ENCODE data around the gene UQCR10.

The UQCR10 gene

DNA sequence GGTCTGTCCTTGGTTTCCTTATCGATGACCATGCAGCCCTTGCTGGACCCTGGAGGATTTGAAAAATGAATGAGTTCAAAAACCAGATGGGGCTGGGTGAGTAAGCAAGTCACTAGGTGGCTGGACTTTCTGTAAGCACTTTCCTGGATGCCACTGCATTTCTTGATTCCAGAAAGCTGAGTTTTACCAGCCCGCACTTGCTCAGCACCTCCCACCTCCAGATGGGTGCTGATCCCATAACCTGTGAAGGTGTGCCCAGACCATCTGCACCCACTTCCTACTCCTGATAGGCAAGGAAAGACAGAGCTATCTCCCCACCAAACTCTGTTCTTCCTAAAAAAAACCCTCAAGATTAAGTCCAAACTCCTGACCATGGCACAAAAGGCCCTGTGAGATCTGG is 49.8 kb downstream of the UQCR10 start:
- H3K36me3 ChIP-seq (ENCODE audit: control insufficient read depth, low read length) = peaks cover 74% of the 10 kb centered on the region
- no peaks in the 10 kb centered on the region for H3K27me3 ChIP-seq (ENCODE audit: control insufficient read depth, low read length)
- no peak overlapping the region for H3K4me3 ChIP-seq (ENCODE audit: low read length)
- no peaks in the 10 kb centered on the region; the same call in 1 of the 2 replicates for H4K20me1 ChIP-seq (ENCODE audit: control insufficient read depth, insufficient read depth, low read depth, low read length)
- H3K27ac ChIP-seq (ENCODE audit: low read depth, low read length) = no peak overlapping the region
- TF ChIP-seq, protein P1, sequence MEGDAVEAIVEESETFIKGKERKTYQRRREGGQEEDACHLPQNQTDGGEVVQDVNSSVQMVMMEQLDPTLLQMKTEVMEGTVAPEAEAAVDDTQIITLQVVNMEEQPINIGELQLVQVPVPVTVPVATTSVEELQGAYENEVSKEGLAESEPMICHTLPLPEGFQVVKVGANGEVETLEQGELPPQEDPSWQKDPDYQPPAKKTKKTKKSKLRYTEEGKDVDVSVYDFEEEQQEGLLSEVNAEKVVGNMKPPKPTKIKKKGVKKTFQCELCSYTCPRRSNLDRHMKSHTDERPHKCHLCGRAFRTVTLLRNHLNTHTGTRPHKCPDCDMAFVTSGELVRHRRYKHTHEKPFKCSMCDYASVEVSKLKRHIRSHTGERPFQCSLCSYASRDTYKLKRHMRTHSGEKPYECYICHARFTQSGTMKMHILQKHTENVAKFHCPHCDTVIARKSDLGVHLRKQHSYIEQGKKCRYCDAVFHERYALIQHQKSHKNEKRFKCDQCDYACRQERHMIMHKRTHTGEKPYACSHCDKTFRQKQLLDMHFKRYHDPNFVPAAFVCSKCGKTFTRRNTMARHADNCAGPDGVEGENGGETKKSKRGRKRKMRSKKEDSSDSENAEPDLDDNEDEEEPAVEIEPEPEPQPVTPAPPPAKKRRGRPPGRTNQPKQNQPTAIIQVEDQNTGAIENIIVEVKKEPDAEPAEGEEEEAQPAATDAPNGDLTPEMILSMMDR (IDR thresholded peaks at IDR 0.05; ENCODE audit: low read depth, low read length, poor library complexity, severe bottlenecking) = no peak
- no peak for TF ChIP-seq EZH2phosphoT487 (IDR thresholded peaks at IDR 0.05; ENCODE audit: borderline replicate concordance, low read length)
- H3K9me3 ChIP-seq (ENCODE audit: control insufficient read depth, insufficient read depth, low read length) = no peaks in the 10 kb centered on the region
- H3K4me2 ChIP-seq (ENCODE audit: low read length) = no peak overlapping the region
- H3K4me1 ChIP-seq (ENCODE audit: control insufficient read depth, low read length) = no peaks in the 10 kb centered on the region
- no peaks in the 10 kb centered on the region for H3K79me2 ChIP-seq (ENCODE audit: control insufficient read depth, low read length)
- no peaks in the 10 kb centered on the region for H3K9me2 ChIP-seq (replicated peaks; ENCODE audit: control insufficient read depth, low read length)
- H3F3A ChIP-seq (ENCODE audit: control insufficient read depth, insufficient read depth) = no peaks in the 10 kb centered on the region

- Histone ChIP-seq H3K9me3 (ENCODE audit: control insufficient read depth, insufficient read depth, low read length) (no peaks in the 10 kb centered on the region), H3K27ac (ENCODE audit: low read depth, low read length) (no peak overlapping the region), H3K79me2 (ENCODE audit: control insufficient read depth, low read length) (no peaks in the 10 kb centered on the region), H3K27me3 (ENCODE audit: control insufficient read depth, low read length) (no peaks in the 10 kb centered on the region), H3K4me1 (ENCODE audit: control insufficient read depth, low read length) (no peaks in the 10 kb centered on the region), H4K20me1 (ENCODE audit: control insufficient read depth, insufficient read depth, low read depth, low read length) (no peaks in the 10 kb centered on the region; the same call in 1 of the 2 replicates), H3K9me2 (replicated peaks; ENCODE audit: control insufficient read depth, low read length) (no peaks in the 10 kb centered on the region), H3K4me2 (ENCODE audit: low read length) (no peak overlapping the region), H3K36me3 (ENCODE audit: control insufficient read depth, low read length) (peaks cover 74% of the 10 kb centered on the region), H3K4me3 (ENCODE audit: low read length) (no peak overlapping the region), H3F3A (ENCODE audit: control insufficient read depth, insufficient read depth) (no peaks in the 10 kb centered on the region)
- no peak for TF ChIP-seq EZH2phosphoT487 (IDR thresholded peaks at IDR 0.05; ENCODE audit: borderline replicate concordance, low read length)
- TF ChIP-seq, protein P1 (IDR thresholded peaks at IDR 0.05; ENCODE audit: low read depth, low read length, poor library complexity, severe bottlenecking) = no peak
These were observed 50.6 kb downstream of the UQCR10 start for GRCh38 chr22:29817724-29818123.

- no peaks in the 10 kb centered on the region for H3F3A ChIP-seq (ENCODE audit: control insufficient read depth, insufficient read depth)
- no peaks in the 10 kb centered on the region for H3K9me3 ChIP-seq (ENCODE audit: control insufficient read depth, insufficient read depth, low read length)
- no peaks in the 10 kb centered on the region for H3K9me2 ChIP-seq (replicated peaks; ENCODE audit: control insufficient read depth, low read length)
- TF ChIP-seq, protein P1 (IDR thresholded peaks at IDR 0.05; ENCODE audit: low read depth, low read length, poor library complexity, severe bottlenecking) = no peak
- no peak for TF ChIP-seq EZH2phosphoT487 (IDR thresholded peaks at IDR 0.05; ENCODE audit: borderline replicate concordance, low read length)
- H4K20me1 ChIP-seq (ENCODE audit: control insufficient read depth, insufficient read depth, low read depth, low read length) = no peaks in the 10 kb centered on the region; the same call in 1 of the 2 replicates
- H3K36me3 ChIP-seq (ENCODE audit: control insufficient read depth, low read length) = peaks cover 70% of the 10 kb centered on the region
- no peaks in the 10 kb centered on the region for H3K4me1 ChIP-seq (ENCODE audit: control insufficient read depth, low read length)
- H3K27ac ChIP-seq (ENCODE audit: low read depth, low read length) = no peak overlapping the region
- no peak overlapping the region for H3K4me2 ChIP-seq (ENCODE audit: low read length)
- no peaks in the 10 kb centered on the region for H3K79me2 ChIP-seq (ENCODE audit: control insufficient read depth, low read length)
- H3K4me3 ChIP-seq (ENCODE audit: low read length) = no peak overlapping the region
- no peaks in the 10 kb centered on the region for H3K27me3 ChIP-seq (ENCODE audit: control insufficient read depth, low read length)
These were observed 52.3 kb downstream of the UQCR10 start for GRCh38 chr22:29819501-29819900.
